ENCODE measurements around the gene CCDC82.
"Not testable (repeated sequence)": the region's sequence is repeated elsewhere in the genome, so short reads cannot be mapped to it uniquely, and the experiment has no call there.

Gene CCDC82

DNA sequence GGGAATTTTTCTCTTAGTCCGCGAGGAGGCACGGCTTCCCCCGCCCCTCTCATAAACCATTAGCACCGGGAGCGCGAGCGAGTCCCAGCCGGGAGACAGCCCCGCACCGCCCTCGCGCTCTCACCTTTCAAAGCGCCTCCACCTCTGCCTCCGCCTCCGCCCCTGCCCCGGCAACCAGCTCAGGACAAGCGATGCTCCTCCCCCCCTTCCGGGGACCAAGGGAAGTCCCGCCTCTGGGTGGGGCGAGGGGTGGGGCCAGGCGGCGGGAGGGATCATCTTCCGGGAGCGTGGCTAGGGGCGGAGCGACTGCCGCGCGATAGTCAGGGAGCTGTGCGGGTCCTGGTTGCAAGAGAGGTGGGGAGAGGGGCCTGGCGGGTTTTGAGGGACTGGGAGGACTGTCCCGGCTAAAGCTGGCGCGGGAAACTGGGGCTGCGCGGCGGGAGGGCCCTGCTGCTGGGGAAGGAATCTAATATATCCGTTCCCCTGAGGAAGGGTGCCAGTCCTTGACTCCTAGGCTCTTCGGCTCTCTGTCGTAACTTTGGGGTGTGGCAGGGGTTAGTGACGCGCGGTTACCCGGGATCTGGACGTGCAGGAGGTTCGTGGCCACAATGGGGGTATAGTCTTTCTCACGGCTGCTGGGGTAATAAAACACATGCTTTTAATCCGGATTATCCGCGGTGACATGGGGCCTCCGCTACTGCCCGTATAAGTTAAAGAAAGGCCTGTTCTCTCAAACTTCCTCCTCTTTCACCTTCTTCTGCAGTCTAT is at the start of gene CCDC82, which contains the start of gene JRKL:
TSS of gene CCDC82 (minus strand) at position 193 of the 768 bp plus-strand sequence. CDS start 5,165 bp downstream, outside the sequence.
TSS of gene JRKL (plus strand) at position 294 of the 768 bp plus-strand sequence. CDS start 637 bp downstream, outside the sequence.
- peak within 1 kb of the TSS; percentile 91 for H3K27ac ChIP-seq (ENCODE audit: low read depth, low read length)
- H3K4me3 ChIP-seq (ENCODE audit: low read depth in 1 of 2, low read length in 2 of 2), result peak within 1 kb of the TSS; percentile 93 to 95
- peak within 1 kb of the TSS; percentile 89 for H3K9ac ChIP-seq (ENCODE audit: low read length)
- no peaks in the 10 kb centered on the region for H3K27me3 ChIP-seq (ENCODE audit: control insufficient read depth in 1 of 2, insufficient read depth in 2 of 2, low read length in 2 of 2)
- peaks cover 21% of the 10 kb centered on the region for H3K4me1 ChIP-seq (ENCODE audit: insufficient read depth, low read length)
- H3K36me3 ChIP-seq (ENCODE audit: insufficient read depth, low read length), result no peaks in the 10 kb centered on the region
- no peaks in the 10 kb centered on the region for H3K9me3 ChIP-seq (ENCODE audit: low read length)

DNA sequence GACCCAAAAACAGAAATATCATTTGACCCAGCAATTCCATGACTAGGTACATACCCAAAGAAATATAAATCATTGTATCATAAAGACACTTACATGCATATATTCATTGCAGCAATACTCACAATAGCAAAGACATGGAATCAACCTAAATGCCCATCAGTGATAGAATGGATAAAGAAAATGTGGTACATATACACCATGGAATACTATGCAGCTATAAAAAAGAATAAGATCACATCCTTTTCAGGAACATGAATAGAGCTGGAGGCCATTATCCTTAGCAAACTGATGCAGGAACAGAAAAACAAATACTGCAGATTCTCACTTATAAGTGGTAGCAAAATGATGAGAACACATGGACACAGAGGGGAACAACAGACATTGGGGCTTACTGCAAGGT is 42.9 kb upstream of the CCDC82 start:
- not testable (repeated sequence) for H3K9ac ChIP-seq (ENCODE audit: low read length); H3K36me3 ChIP-seq (ENCODE audit: insufficient read depth, low read length); H3K27ac ChIP-seq (ENCODE audit: low read depth, low read length); H3K9me3 ChIP-seq (ENCODE audit: low read length); H3K4me1 ChIP-seq (ENCODE audit: insufficient read depth, low read length); H3K4me3 ChIP-seq (ENCODE audit: low read depth in 1 of 2, low read length in 2 of 2); H3K27me3 ChIP-seq (ENCODE audit: control insufficient read depth in 1 of 2, insufficient read depth in 2 of 2, low read length in 2 of 2)

DNA sequence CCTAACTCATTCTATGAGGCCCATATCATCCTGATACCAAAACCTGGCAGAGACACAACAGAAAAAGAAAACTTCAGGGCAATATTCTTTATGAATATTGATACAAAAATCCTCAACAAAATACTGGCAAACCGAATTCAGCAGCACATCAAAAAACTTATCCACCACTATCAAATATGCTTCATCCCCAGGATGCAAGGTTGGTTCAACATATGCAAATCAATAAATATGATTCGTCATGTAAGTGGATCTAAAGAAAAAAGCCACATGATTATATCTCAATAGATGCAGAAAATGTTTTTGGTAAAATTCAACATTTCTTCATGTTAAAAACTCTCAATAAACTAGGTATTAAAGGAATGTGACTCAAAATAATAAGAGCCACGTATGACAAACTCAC is 41.0 kb upstream of the CCDC82 start:
- Histone ChIP-seq H3K4me3 (ENCODE audit: low read depth in 1 of 2, low read length in 2 of 2) (no peak overlapping the region), H3K27me3 (ENCODE audit: control insufficient read depth in 1 of 2, insufficient read depth in 2 of 2, low read length in 2 of 2) (no peaks in the 10 kb centered on the region), H3K9me3 (ENCODE audit: low read length) (no peaks in the 10 kb centered on the region), H3K36me3 (ENCODE audit: insufficient read depth, low read length) (no peaks in the 10 kb centered on the region), H3K9ac (ENCODE audit: low read length) (no peak overlapping the region), H3K27ac (ENCODE audit: low read depth, low read length) (no peak overlapping the region), H3K4me1 (ENCODE audit: insufficient read depth, low read length) (no peaks in the 10 kb centered on the region)

DNA sequence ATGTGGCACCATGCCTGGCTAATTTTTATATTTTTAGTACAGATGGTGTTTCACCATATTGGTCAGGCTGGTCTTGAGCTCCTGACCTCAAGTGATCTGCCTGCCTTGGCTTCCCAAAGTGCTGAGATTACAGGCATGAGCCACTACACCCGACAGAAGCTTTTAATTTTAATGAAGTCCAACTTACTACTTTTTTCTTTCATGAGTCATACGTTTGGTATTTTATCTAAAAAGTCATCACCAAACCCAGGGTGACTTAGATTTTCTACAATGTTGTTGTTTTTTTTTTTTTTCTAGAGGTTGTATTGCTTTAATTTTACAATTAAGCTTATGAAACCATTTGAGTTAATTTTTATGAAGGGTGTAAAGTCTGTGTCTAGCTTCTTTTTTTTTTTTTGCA is 35.0 kb upstream of the CCDC82 start:
- no peak overlapping the region for H3K9ac ChIP-seq (ENCODE audit: low read length)
- H3K27ac ChIP-seq (ENCODE audit: low read depth, low read length), result no peak overlapping the region
- no peak overlapping the region for H3K4me3 ChIP-seq (ENCODE audit: low read depth in 1 of 2, low read length in 2 of 2)
- H3K4me1 ChIP-seq (ENCODE audit: insufficient read depth, low read length), result no peaks in the 10 kb centered on the region
- no peaks in the 10 kb centered on the region for H3K36me3 ChIP-seq (ENCODE audit: insufficient read depth, low read length)
- no peaks in the 10 kb centered on the region for H3K9me3 ChIP-seq (ENCODE audit: low read length)
- H3K27me3 ChIP-seq (ENCODE audit: control insufficient read depth in 1 of 2, insufficient read depth in 2 of 2, low read length in 2 of 2), result no peaks in the 10 kb centered on the region

DNA sequence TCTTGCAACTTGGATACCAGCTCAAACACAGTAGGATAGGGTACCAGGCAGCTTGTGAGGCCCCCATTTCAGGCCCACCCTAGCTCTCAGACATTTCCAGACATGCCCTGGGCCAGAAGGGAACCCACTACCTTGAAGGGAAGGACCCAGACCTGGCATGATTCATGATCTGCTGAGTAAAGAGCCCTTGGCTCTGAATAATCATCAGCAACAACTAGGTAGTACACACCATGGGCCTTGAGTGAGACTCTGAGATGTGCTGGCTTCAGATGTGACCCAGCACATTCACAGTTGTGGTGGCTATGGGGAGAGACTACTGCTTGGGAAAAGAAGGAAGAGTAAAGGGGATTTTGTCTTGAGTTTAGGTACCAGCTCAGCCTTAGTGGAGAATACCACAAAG is 23.7 kb upstream of the CCDC82 start:
- no peaks in the 10 kb centered on the region for H3K9me3 ChIP-seq (ENCODE audit: low read length)
- H3K36me3 ChIP-seq (ENCODE audit: insufficient read depth, low read length), result no peaks in the 10 kb centered on the region
- no peak overlapping the region for H3K27ac ChIP-seq (ENCODE audit: low read depth, low read length)
- no peak overlapping the region for H3K4me3 ChIP-seq (ENCODE audit: low read depth in 1 of 2, low read length in 2 of 2)
- no peaks in the 10 kb centered on the region for H3K4me1 ChIP-seq (ENCODE audit: insufficient read depth, low read length)
- no peak overlapping the region for H3K9ac ChIP-seq (ENCODE audit: low read length)
- H3K27me3 ChIP-seq (ENCODE audit: control insufficient read depth in 1 of 2, insufficient read depth in 2 of 2, low read length in 2 of 2), result no peaks in the 10 kb centered on the region

DNA sequence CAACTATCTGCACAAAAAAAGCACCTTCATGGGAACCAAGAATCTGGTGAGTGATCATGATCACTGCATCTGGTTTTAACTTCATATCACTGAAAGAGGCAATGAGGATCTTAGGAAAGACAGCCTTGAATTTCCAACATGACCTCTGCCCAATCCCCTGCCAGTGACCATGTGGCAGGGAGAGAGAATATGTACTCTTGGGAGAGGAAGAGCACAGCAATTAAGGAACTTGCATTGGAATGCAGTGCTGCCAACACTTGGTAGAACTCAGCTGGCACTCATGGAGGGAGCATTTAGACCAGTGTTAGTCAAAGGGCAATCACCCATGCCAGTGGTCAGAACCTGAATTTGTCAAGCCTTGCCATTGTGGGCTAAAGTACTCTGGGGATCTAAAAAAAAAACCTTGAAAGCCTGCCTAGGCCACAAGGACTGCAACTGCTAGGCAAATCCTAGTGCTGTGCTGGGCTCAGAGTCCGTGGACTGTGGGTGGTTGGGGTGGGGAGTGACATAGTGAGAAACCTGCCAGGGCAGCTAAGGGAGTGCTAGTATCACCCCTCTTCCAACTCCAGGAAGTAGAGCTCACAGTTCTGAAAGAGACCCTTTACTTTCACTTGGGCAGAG is 23.2 kb upstream of the CCDC82 start:
- Histone ChIP-seq H3K4me3 (ENCODE audit: low read depth in 1 of 2, low read length in 2 of 2) (no peak overlapping the region), H3K27ac (ENCODE audit: low read depth, low read length) (no peak overlapping the region), H3K4me1 (ENCODE audit: insufficient read depth, low read length) (no peaks in the 10 kb centered on the region), H3K9me3 (ENCODE audit: low read length) (no peaks in the 10 kb centered on the region), H3K27me3 (ENCODE audit: control insufficient read depth in 1 of 2, insufficient read depth in 2 of 2, low read length in 2 of 2) (no peaks in the 10 kb centered on the region), H3K9ac (ENCODE audit: low read length) (no peak overlapping the region), H3K36me3 (ENCODE audit: insufficient read depth, low read length) (no peaks in the 10 kb centered on the region)

DNA sequence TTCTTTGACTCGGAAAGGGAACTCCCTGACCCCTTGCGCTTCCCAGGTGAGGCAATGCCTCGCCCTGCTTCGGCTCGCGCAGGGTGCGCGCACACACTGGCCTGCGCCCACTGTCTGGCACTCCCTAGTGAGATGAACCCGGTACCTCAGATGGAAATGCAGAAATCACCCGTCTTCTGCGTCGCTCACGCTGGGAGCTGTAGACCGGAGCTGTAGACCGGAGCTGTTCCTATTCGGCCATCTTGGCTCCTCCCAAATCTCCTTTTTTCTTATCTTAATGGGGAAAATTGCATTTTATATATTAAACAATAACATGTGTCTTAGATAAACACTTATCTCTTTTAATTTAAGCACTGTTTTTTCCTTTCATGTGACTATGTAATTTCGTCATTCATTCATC is 21.7 kb upstream of the CCDC82 start:
- H3K9me3 ChIP-seq (ENCODE audit: low read length); H3K4me1 ChIP-seq (ENCODE audit: insufficient read depth, low read length); H3K4me3 ChIP-seq (ENCODE audit: low read depth in 1 of 2, low read length in 2 of 2); H3K36me3 ChIP-seq (ENCODE audit: insufficient read depth, low read length); H3K9ac ChIP-seq (ENCODE audit: low read length); H3K27ac ChIP-seq (ENCODE audit: low read depth, low read length); H3K27me3 ChIP-seq (ENCODE audit: control insufficient read depth in 1 of 2, insufficient read depth in 2 of 2, low read length in 2 of 2): not testable (repeated sequence)

DNA sequence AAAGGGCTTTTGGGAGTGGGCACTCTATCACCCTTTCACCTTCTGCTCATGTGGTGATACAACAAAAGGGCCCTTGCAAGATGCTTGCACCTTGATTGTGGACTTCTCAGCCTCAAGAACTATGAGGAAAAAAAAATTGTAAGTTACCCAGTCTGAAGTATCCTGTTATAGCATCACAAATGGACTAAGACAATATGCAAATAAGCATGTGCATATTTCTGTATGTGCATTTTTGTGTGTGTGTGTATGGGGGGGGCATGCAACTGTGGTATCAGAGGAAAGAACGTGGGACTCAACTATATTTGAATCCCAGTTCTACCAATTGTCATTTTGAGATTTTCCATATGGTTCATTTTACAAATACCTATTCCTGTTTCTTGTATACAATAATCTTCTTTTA is 11.0 kb upstream of the CCDC82 start:
- Histone ChIP-seq H3K9ac (ENCODE audit: low read length) (no peak overlapping the region), H3K27ac (ENCODE audit: low read depth, low read length) (no peak overlapping the region), H3K36me3 (ENCODE audit: insufficient read depth, low read length) (no peaks in the 10 kb centered on the region), H3K9me3 (ENCODE audit: low read length) (no peaks in the 10 kb centered on the region), H3K27me3 (ENCODE audit: control insufficient read depth in 1 of 2, insufficient read depth in 2 of 2, low read length in 2 of 2) (no peaks in the 10 kb centered on the region), H3K4me3 (ENCODE audit: low read depth in 1 of 2, low read length in 2 of 2) (no peak overlapping the region), H3K4me1 (ENCODE audit: insufficient read depth, low read length) (no peaks in the 10 kb centered on the region)

DNA sequence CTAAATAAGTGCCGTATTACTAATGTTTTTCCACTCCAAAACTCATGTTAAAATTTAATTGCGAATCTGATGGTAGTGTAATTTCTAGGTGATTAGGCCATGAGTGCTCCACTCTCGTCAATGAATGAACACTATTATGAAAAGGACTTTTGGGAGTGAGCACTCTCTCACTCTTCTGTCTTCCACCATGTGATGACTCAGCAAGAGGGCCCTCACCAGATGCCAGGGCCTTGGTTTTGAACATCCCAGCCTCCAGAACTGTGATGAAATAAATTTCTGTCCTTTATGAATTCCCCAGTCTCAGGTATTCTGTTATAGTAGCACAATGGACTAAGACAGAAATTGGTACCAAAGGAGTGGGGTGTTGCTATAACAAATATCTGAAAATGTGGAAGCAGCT is 8.2 kb upstream of the CCDC82 start:
- Histone ChIP-seq H3K27ac (ENCODE audit: low read depth, low read length) (no peak overlapping the region), H3K9ac (ENCODE audit: low read length) (no peak overlapping the region), H3K27me3 (ENCODE audit: control insufficient read depth in 1 of 2, insufficient read depth in 2 of 2, low read length in 2 of 2) (no peaks in the 10 kb centered on the region), H3K4me3 (ENCODE audit: low read depth in 1 of 2, low read length in 2 of 2) (no peak overlapping the region), H3K36me3 (ENCODE audit: insufficient read depth, low read length) (no peaks in the 10 kb centered on the region), H3K9me3 (ENCODE audit: low read length) (no peaks in the 10 kb centered on the region), H3K4me1 (ENCODE audit: insufficient read depth, low read length) (no peaks in the 10 kb centered on the region)

DNA sequence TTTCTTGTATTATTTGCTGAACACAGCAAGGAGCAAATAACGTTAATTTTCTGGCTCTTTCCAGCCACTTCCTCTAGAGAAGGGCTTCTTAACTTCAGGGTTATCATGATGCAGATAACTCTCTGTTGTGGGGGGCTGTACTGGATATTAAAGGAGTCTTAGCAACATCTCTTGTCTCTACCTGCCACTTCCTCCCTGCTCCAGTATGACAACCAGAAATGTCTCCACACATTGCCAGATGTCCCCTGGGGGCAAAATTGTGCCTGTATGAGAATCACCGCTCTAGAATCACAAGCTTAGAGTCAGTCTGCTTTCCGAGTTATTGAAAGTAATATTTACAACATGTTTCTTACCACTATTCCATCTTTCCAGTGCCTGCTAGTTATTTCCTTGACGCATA is 6.9 kb upstream of the CCDC82 start:
- Histone ChIP-seq H3K27ac (ENCODE audit: low read depth, low read length) (no peak overlapping the region), H3K9me3 (ENCODE audit: low read length) (no peaks in the 10 kb centered on the region), H3K4me3 (ENCODE audit: low read depth in 1 of 2, low read length in 2 of 2) (no peak overlapping the region), H3K4me1 (ENCODE audit: insufficient read depth, low read length) (no peaks in the 10 kb centered on the region), H3K27me3 (ENCODE audit: control insufficient read depth in 1 of 2, insufficient read depth in 2 of 2, low read length in 2 of 2) (no peaks in the 10 kb centered on the region), H3K9ac (ENCODE audit: low read length) (no peak overlapping the region), H3K36me3 (ENCODE audit: insufficient read depth, low read length) (no peaks in the 10 kb centered on the region)

DNA sequence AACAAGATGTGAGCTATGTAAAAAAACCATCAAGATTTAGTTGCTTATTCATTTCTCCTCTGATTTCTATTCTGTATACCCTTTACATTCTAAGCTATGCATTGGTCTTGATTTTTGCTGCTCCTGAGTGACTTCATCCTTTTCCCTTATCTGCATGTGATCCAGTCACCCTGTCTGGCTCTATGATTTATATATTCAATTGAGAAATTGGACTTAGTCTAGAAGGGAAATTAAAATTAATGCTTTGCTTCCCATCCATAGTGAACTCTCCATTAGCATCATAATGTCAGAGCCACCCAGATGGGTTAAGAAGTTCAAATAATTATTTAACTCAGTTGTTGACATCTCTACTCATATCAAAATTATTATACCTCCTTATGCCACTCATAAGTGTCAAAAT is 5.1 kb upstream of the CCDC82 start:
- no peak overlapping the region for H3K9ac ChIP-seq (ENCODE audit: low read length)
- H3K27me3 ChIP-seq (ENCODE audit: control insufficient read depth in 1 of 2, insufficient read depth in 2 of 2, low read length in 2 of 2), result no peaks in the 10 kb centered on the region
- no peak overlapping the region for H3K4me3 ChIP-seq (ENCODE audit: low read depth in 1 of 2, low read length in 2 of 2)
- H3K4me1 ChIP-seq (ENCODE audit: insufficient read depth, low read length), result peaks cover 7% of the 10 kb centered on the region
- H3K27ac ChIP-seq (ENCODE audit: low read depth, low read length), result no peak overlapping the region
- no peaks in the 10 kb centered on the region for H3K36me3 ChIP-seq (ENCODE audit: insufficient read depth, low read length)
- no peaks in the 10 kb centered on the region for H3K9me3 ChIP-seq (ENCODE audit: low read length)

Data from muscle layer of colon (tissue), 2 donors.